B cell (primary cell): ENCODE data around the gene ATP10B. TPM values are rescaled to one million over a fixed set of nuclear protein-coding genes. Genes with fewer than 3 reads are reported as not detected.

Source experiments
- ATAC-seq: fragments of 200-7000 bp; cut with Tn5 transposase; one replicate; pipeline ENCODE4 v1.10.0; 2021; ENCODE audit warnings: low read depth, mild to moderate bottlenecking, moderate number of reproducible peaks, moderate library complexity
- CTCF ChIA-PET: fragments of 350-600 bp; sonication (Branson Sonifier 250); formaldehyde crosslinking; loops from one replicate; lab custom pipeline; 2021; ENCODE audit warnings: antibody characterized with exemption, inconsistent platforms; lab: Charles Lee
- POLR2A ChIA-PET: fragments of 350-600 bp; sonication (Branson Sonifier 250); formaldehyde crosslinking; loops from one replicate; lab custom pipeline; 2021; ENCODE audit warnings: antibody characterized with exemption; lab: Charles Lee
- DNase-seq: peaks from one replicate; pipeline ENCODE4 v3.0.0; 2013
- H2AFZ ChIP-seq: 2 replicates; pipeline ENCODE4 v1.6.1; 2012; ENCODE audit warnings: mild to moderate bottlenecking, low read depth, low read length; ENCODE audit not compliant: insufficient read depth, poor library complexity, severe bottlenecking
- H3K27ac ChIP-seq, 2 donors: 1 replicate in 1 of 2; 2 replicates in 1 of 2; pipeline ENCODE4 v1.5.1; 2012 to 2013; ENCODE audit warnings: low read length in 2 of 2, mild to moderate bottlenecking in 2 of 2, moderate library complexity in 1 of 2
- H3K27me3 ChIP-seq, 4 experiments: fragments of 200-600 bp in 1 of 4; sonication (generic) in 1 of 4; replicated peaks in 1 of 4; 1 replicate in 2 of 4; 2 replicates in 2 of 4; pipeline versions ENCODE4 v1.6.1 to v1.7.0; 2013 to 2016; ENCODE audit warnings: low read length in 3 of 4, mild to moderate bottlenecking in 2 of 4, mixed read lengths in 1 of 4, moderate library complexity in 1 of 4; ENCODE audit not compliant: insufficient read depth in 4 of 4, control insufficient read depth in 3 of 4; ENCODE audit errors: control extremely low read depth in 1 of 4
- H3K36me3 ChIP-seq, 2 experiments: replicated peaks in 1 of 2; 1 replicate in 1 of 2; 2 replicates in 1 of 2; pipeline versions ENCODE4 v1.6.1 to v1.7.1; 2013; ENCODE audit warnings: low read length in 1 of 2; ENCODE audit not compliant: insufficient read depth in 2 of 2, control insufficient read depth in 1 of 2; ENCODE audit errors: control extremely low read depth in 1 of 2, extremely low read depth in 1 of 2
- H3K4me1 ChIP-seq, 2 donors: fragments of 200-600 bp in 1 of 2; sonication (generic) in 1 of 2; 1 replicate in 1 of 2; 2 replicates in 1 of 2; pipeline versions ENCODE4 v1.5.1 to v1.6.1; 2013 to 2017; ENCODE audit warnings: low read length in 2 of 2; ENCODE audit not compliant: control insufficient read depth in 2 of 2, insufficient read depth in 2 of 2
- H3K4me2 ChIP-seq: replicated peaks from 2 replicates; pipeline ENCODE3; 2012; ENCODE audit warnings: mild to moderate bottlenecking, low read depth, low read length; ENCODE audit not compliant: poor library complexity, severe bottlenecking
- H3K4me3 ChIP-seq, 5 experiments: fragments of 200-600 bp in 1 of 5; sonication (generic) in 1 of 5; 1 replicate in 3 of 5; 2 replicates in 2 of 5; pipeline versions ENCODE4 v1.5.1 to v1.7.0; 2011 to 2016; ENCODE audit warnings: low read length in 4 of 5, mild to moderate bottlenecking in 4 of 5, low read depth in 2 of 5, control low read depth in 1 of 5, moderate library complexity in 1 of 5; ENCODE audit not compliant: insufficient read depth in 1 of 5; ENCODE audit errors: control extremely low read depth in 1 of 5, extremely low read depth in 1 of 5
- H3K79me2 ChIP-seq: fragments of 200-600 bp; sonication (generic); one replicate; pipeline ENCODE4 v1.6.0; 2016; ENCODE audit warnings: low read length; ENCODE audit not compliant: control insufficient read depth, insufficient read depth
- H3K9ac ChIP-seq: fragments of 200-600 bp; sonication (generic); 2 replicates; pipeline ENCODE4 v1.6.1; 2017; ENCODE audit warnings: mild to moderate bottlenecking, low read length, moderate library complexity
- H3K9me3 ChIP-seq, 3 donors: one replicate each; pipeline versions ENCODE4 v1.6.1 to v1.7.1; 2013; ENCODE audit warnings: low read length in 2 of 3; ENCODE audit not compliant: control insufficient read depth in 2 of 3, insufficient read depth in 1 of 3; ENCODE audit errors: control extremely low read depth in 1 of 3
- H4K20me1 ChIP-seq: 2 replicates; pipeline ENCODE4 v1.6.0; 2012; ENCODE audit warnings: mild to moderate bottlenecking, low read length; ENCODE audit not compliant: insufficient read depth, control insufficient read depth, poor library complexity, severe bottlenecking
- H3K27ac Mint-ChIP-seq: one replicate; pipeline ENCODE4 v1.8.0; 2021; ENCODE audit warnings: mixed read lengths
- H3K27me3 Mint-ChIP-seq: one replicate; pipeline ENCODE4 v1.8.0; 2021; ENCODE audit warnings: mixed read lengths
- H3K4me1 Mint-ChIP-seq: one replicate; pipeline ENCODE4 v1.8.0; 2021; ENCODE audit warnings: mixed read lengths
- H3K4me3 Mint-ChIP-seq: one replicate; pipeline ENCODE4 v1.8.0; 2021; ENCODE audit warnings: mixed read lengths
- H3K9me3 Mint-ChIP-seq: one replicate; pipeline ENCODE4 v1.8.0; 2022; ENCODE audit warnings: mixed read lengths; ENCODE audit not compliant: insufficient read depth
- CTCF ChIP-seq: fragments of 200-600 bp; IDR thresholded peaks from one replicate; pipeline ENCODE4 v1.8.0; 2022; ENCODE audit warnings: antibody characterized with exemption, mild to moderate bottlenecking
- EZH2 ChIP-seq: IDR thresholded peaks from 2 replicates; pipeline ENCODE4 v1.6.1; 2012; ENCODE audit warnings: borderline replicate concordance, low read depth, mild to moderate bottlenecking, moderate library complexity, low read length; ENCODE audit not compliant: insufficient read depth, poor library complexity, severe bottlenecking
- WGBS: methylation state at CpG from one replicate; pipeline ENCODE4 v1.1.5; 2013; ENCODE audit warnings: missing lambda C conversion rate; ENCODE audit not compliant: insufficient coverage; 5-methylcytosine and 5-hydroxymethylcytosine counted together
- intact Hi-C: fragments of 100-400 bp; cut with micrococcal nuclease; formaldehyde crosslinking; loops from one replicate; pipeline ENCODE4 v1.10.0; 2022
- polyA plus RNA-seq: library from polyadenylated mRNA; depleted of rRNA; stranded (reverse); fragments of >200 nt; gene quantifications from 2 replicates; pipeline ENCODE4 v1.2.3, GENCODE V29; 2012
- total RNA-seq, 2 donors: library from RNA; stranded (reverse); fragments of 120-200 nt in 1 of 2; gene quantifications; 1 replicate in 1 of 2; 2 replicates in 1 of 2; pipeline versions ENCODE4 v1.2.3 to v1.2.4, GENCODE V29; 2013 to 2022

The ATP10B gene
- total and polyA plus RNA-seq, 2 donors (not counting 1 experiment from before 2014, with no cell fraction given): not detected

DNA sequence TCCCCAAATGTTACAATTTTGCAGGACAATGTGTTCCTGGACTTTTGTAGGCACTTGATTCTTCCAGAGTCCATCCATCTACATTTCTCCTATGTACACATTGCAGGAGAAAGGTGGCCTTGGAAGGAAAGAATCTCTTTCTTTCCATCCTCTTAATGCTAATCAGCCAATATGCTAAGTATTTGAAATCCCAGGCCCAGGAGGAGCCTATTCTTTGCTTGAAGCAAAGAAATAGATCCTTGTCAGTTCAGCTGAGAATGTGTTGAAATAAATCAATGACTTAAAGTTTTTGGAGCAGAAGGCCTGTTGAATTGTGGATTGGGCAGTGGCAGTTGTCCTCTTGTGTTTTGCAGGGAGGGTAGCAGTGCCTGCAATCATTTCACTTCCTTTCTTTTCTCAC is 317.1 kb downstream of the ATP10B start:
- H2AFZ ChIP-seq: no peak overlapping the region
- TF ChIP-seq EZH2 (no peak), CTCF (no peak)
- no peak overlapping the region for H3K9ac ChIP-seq
- intact Hi-C loops: no loop called here
- H3K27me3 Mint-ChIP-seq: peaks cover 3% of the 10 kb centered on the region
- H3K9me3 Mint-ChIP-seq: no peaks in the 10 kb centered on the region
- no peaks in the 10 kb centered on the region for H3K4me1 Mint-ChIP-seq
- H3K9me3 ChIP-seq: no peaks in the 10 kb centered on the region
- no peak overlapping the region for H3K27ac ChIP-seq
- ChIA-PET POLR2A (no interaction called here), CTCF (no interaction called here)
- no peak overlapping the region for H3K4me3 ChIP-seq
- ATAC-seq (no peak), DNase-seq (no peak)
- no peaks in the 10 kb centered on the region for H3K79me2 ChIP-seq
- H3K4me3 Mint-ChIP-seq: no peak overlapping the region
- no peak overlapping the region for H3K27ac Mint-ChIP-seq
- no peaks in the 10 kb centered on the region for H3K4me1 ChIP-seq
- H4K20me1 ChIP-seq: no peaks in the 10 kb centered on the region
- H3K36me3 ChIP-seq: no peaks in the 10 kb centered on the region
- H3K4me2 ChIP-seq: no peak overlapping the region
- no peaks in the 10 kb centered on the region for H3K27me3 ChIP-seq

GRCh38 chr5:160534125-160534524 is 317.9 kb downstream of the ATP10B start:
- Mint-ChIP-seq H3K4me3 (no peak overlapping the region), H3K4me1 (no peaks in the 10 kb centered on the region), H3K27me3 (peaks cover 3% of the 10 kb centered on the region), H3K9me3 (no peaks in the 10 kb centered on the region), H3K27ac (no peak overlapping the region)
- TF ChIP-seq CTCF (no peak), EZH2 (no peak)
- Histone ChIP-seq H3K27me3 (no peaks in the 10 kb centered on the region), H4K20me1 (no peaks in the 10 kb centered on the region), H3K27ac (no peak overlapping the region), H3K9me3 (no peaks in the 10 kb centered on the region), H2AFZ (no peak overlapping the region), H3K36me3 (no peaks in the 10 kb centered on the region), H3K4me3 (no peak overlapping the region), H3K79me2 (no peaks in the 10 kb centered on the region), H3K9ac (no peak overlapping the region), H3K4me1 (no peaks in the 10 kb centered on the region), H3K4me2 (no peak overlapping the region)
- DNase-seq (no peak), ATAC-seq (no peak)
- POLR2A ChIA-PET: no interaction called here
- intact Hi-C loops: no loop called here
- CTCF ChIA-PET: interaction anchor here (0.8 kb wide), 1 partner anchor 95 kb away, joined by 3 read pairs; no protein-coding TSS in a partner anchor
- WGBS: 100% methylated on average over 1 of the region's 3 CpGs
